ENCODE data around the gene EREG.

DNA sequence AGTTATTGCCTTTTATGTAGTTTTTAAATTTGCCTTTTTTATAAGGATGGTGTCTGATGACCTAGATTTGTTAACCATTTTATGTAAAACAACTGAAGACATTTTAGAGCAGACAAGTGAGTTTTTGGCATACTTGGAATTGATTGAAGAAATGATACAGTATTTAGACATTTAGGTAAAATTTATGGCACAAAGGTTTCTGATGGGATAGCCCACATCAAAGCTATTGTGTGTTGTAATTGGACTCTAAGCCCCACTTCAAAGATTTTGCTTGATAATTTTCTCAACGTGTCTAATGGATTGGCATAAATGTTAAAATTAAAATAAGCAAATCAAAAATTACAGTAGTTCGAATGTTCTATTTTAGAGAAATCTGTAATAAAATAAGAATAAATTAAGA is 39.1 kb upstream of the EREG start:
- TF ChIP-seq TCF7 (IDR thresholded peaks at IDR 0.05; ENCODE audit: borderline replicate concordance) (peak; percentile 85; the same call in 1 of the 2 replicates), ZNF707 (CRISPR knock-in tag; conservative IDR thresholded peaks at IDR 0.05) (no peak), TEAD4 (IDR thresholded peaks at IDR 0.05; ENCODE audit: low read length) (no peak), TEAD4 (CRISPR knock-in tag; IDR thresholded peaks at IDR 0.05; ENCODE audit: borderline replicate concordance) (no peak), AFF4 (CRISPR knock-in tag; IDR thresholded peaks at IDR 0.05) (no peak), SMAD1 (IDR thresholded peaks at IDR 0.05; ENCODE audit: low read depth, low read length, partially characterized antibody) (no peak), RFX1 (IDR thresholded peaks at IDR 0.05) (no peak), CBX3 (IDR thresholded peaks at IDR 0.05; ENCODE audit: borderline replicate concordance in 1 of 2, low read length in 2 of 2) (no peak)
- TF ChIP-seq, protein P1, sequence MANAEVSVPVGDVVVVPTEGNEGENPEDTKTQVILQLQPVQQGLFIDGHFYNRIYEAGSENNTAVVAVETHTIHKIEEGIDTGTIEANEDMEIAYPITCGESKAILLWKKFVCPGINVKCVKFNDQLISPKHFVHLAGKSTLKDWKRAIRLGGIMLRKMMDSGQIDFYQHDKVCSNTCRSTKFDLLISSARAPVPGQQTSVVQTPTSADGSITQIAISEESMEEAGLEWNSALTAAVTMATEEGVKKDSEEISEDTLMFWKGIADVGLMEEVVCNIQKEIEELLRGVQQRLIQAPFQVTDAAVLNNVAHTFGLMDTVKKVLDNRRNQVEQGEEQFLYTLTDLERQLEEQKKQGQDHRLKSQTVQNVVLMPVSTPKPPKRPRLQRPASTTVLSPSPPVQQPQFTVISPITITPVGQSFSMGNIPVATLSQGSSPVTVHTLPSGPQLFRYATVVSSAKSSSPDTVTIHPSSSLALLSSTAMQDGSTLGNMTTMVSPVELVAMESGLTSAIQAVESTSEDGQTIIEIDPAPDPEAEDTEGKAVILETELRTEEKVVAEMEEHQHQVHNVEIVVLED (CRISPR knock-in tag; IDR thresholded peaks at IDR 0.05), result no peak

Data from K562 (cell line).